ENCODE data around the gene RGL2.
"Not testable (repeated sequence)": the region's sequence is repeated elsewhere in the genome, so short reads cannot be mapped to it uniquely, and the experiment has no call there.

RGL2 gene

GRCh38 chr6:33298773-33299236 is at the start of gene RGL2:
TSS of gene RGL2 (minus strand) at chr6:33298942. CDS start at chr6:33298610, 332 bp downstream.
- no peak for DNase-seq (ENCODE audit: low read depth)
- TF ChIP-seq, protein P1, sequence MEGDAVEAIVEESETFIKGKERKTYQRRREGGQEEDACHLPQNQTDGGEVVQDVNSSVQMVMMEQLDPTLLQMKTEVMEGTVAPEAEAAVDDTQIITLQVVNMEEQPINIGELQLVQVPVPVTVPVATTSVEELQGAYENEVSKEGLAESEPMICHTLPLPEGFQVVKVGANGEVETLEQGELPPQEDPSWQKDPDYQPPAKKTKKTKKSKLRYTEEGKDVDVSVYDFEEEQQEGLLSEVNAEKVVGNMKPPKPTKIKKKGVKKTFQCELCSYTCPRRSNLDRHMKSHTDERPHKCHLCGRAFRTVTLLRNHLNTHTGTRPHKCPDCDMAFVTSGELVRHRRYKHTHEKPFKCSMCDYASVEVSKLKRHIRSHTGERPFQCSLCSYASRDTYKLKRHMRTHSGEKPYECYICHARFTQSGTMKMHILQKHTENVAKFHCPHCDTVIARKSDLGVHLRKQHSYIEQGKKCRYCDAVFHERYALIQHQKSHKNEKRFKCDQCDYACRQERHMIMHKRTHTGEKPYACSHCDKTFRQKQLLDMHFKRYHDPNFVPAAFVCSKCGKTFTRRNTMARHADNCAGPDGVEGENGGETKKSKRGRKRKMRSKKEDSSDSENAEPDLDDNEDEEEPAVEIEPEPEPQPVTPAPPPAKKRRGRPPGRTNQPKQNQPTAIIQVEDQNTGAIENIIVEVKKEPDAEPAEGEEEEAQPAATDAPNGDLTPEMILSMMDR (conservative IDR thresholded peaks at IDR 0.05; ENCODE audit: low read depth, low read length): no peak
- H3K4me3 ChIP-seq (ENCODE audit: low read length): peak within 1 kb of the TSS; percentile 96

DNA sequence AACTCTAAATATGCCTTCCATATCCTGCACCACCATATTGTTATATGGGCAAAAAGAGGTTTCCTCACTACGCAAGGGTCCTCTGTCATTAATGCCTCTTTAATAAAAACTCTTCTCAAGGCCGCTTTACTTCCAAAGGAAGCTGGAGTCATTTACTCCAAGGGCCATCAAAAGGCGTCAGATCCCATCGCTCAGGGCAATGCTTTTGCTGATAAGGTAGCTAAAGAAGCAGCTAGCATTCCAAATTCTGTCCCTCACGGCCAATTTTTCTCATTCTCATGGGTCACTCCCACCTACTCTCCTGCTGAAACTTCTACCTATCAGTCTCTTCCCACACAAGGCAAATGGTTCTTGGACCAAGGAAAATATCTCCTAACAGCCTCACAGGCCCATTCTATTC is 49.1 kb upstream of the RGL2 start:
- no peak overlapping the region for H3K4me3 ChIP-seq (ENCODE audit: low read length)
- TF ChIP-seq, protein P1 (conservative IDR thresholded peaks at IDR 0.05; ENCODE audit: low read depth, low read length): no peak
- no peak for DNase-seq (ENCODE audit: low read depth)

- not testable (repeated sequence) for DNase-seq (ENCODE audit: low read depth); H3K4me3 ChIP-seq (ENCODE audit: low read length)
Measured at GRCh38 chr6:33346972-33347371, 48.2 kb upstream of the RGL2 start.

DNA sequence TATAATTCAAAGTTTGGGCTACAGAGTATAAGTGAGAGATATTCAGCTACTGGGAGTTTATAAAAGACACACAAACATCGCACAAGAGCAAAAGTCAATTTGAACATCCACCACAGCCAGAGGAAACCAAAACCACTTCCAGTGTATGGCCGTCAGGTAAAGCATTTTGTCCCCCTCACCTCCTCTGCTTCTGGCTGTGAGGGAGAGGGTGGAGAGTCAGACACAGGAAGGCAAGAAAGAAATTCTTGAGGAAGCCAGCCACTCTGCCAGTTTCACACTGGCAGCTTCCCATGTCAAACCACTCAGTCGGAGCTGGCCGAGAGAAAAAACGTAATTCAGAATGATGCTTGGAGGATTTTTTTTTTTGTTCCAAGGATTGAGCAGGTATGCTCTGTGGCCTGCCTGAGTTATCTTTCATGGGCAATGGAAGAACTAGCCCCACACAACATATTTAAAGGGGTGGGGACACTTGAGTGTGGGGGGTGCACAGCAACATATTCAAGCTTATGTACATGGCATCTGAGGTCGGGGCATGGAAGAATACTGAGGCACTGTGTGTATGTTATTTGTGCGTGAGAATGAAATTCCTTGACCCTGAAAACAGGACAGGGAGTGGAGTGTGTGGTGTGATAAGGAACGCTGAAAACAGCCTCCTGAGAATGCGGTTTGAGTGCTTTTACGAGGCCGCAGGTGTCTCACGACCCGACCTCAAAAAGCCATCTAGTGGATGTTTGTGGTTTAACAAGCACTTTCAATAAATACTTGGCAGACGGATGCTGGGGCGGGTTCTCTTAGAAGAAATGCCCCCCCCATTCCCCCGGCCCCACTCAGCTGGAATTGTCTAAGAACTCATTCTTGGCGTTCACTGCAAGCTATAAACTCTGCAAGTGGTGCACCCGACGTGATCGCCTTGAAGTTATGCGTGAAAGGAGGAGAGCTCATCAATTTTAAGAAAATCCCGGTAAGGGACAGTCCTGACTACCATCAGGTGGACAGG is 46.3 kb upstream of the RGL2 start:
- no peak for DNase-seq (ENCODE audit: low read depth)
- TF ChIP-seq, protein P1 (conservative IDR thresholded peaks at IDR 0.05; ENCODE audit: low read depth, low read length): peak; percentile 65
- no peak overlapping the region for H3K4me3 ChIP-seq (ENCODE audit: low read length)

DNA sequence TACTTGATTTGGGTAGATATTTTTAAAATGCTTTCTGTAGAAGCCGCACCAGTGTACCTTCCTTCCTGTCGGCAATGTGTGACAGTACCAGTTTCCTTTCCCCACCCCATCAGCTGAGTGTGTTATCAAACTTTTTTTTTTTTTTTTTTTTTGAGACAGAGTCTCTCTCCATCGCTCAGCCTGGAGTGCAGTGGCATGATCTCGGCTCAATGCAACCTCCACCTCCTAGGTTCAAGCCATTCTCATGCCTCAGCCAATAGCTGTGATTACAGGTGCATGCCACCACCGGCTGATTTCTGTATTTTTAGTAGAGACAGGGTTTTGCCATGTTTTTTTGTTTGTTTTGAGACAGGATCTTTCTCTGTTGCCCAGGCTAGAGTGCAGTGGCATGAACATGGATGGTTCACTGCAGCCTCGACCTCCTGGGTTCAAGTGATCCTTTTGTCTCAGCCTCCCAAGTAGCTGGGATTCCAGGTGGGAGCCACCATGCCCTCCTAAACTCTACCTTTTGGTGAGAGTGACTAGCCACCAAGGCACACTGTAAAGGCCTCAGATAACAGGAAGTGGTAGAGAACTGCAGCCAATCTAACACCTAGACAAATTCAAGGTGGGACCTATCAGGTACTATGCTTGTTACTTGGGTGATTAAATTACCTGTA is 45.3 kb upstream of the RGL2 start:
- H3K4me3 ChIP-seq (ENCODE audit: low read length): no peak overlapping the region
- no peak for DNase-seq (ENCODE audit: low read depth)
- TF ChIP-seq, protein P1 (conservative IDR thresholded peaks at IDR 0.05; ENCODE audit: low read depth, low read length): no peak

- not testable (repeated sequence) for H3K4me3 ChIP-seq (ENCODE audit: low read length); DNase-seq (ENCODE audit: low read depth)
Measured at GRCh38 chr6:33343606-33343952, 44.8 kb upstream of the RGL2 start.

DNA sequence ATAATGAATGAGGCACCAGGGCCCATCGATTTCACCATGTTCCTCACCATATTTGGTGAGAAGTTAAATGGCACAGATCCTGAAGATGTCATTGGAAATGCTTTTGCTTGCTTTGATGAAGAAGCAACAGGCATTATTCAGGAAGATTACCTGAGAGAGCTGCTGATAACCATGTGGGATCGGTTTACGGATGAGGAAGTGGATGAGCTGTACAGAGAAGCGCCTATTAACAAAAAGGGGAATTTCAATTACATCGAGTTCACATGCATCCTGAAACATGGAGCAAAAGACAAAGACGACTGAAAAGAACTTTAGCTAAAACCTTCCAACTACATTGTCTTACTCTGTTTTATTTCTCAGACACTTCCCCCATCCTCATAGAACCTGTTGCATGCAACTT is 40.5 kb upstream of the RGL2 start:
- DNase-seq (ENCODE audit: low read depth): no peak
- TF ChIP-seq, protein P1 (conservative IDR thresholded peaks at IDR 0.05; ENCODE audit: low read depth, low read length): no peak

GRCh38 chr6:33336495-33336894 is 37.8 kb upstream of the RGL2 start:
- no peak for DNase-seq (ENCODE audit: low read depth)
- TF ChIP-seq, protein P1 (conservative IDR thresholded peaks at IDR 0.05; ENCODE audit: low read depth, low read length): no peak
- no peak overlapping the region for H3K4me3 ChIP-seq (ENCODE audit: low read length)

More for the DNA sequence above, 40.5 kb upstream of the RGL2 start:
- no peak overlapping the region for H3K4me3 ChIP-seq (ENCODE audit: low read length)

All from retinal pigment epithelial cell (primary cell).